Measurements from ENCODE around the gene FAM124A.

DNA sequence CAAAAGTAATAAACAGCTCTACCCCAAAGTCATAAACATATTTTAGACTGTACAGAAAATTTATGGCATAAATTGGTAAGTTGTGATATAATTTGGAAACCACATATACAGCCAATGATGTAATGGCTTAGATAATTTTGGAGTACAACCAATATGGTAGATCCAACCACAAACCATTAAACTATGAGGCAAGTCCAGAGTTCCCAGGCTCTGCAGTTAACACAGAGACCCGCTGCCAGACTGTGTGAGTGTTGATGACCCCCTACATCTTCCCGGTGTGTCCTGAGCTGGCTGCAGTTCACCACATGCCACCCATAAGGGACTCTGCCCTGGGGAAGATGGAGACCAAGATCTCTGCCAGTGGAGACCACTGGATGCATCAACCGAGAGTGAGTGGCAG lies 107.4 kb downstream of the FAM124A start:
- no peak for TF ChIP-seq EZH2 (IDR thresholded peaks at IDR 0.05; ENCODE audit: insufficient read depth, poor library complexity, severe bottlenecking)
- no peak for TF ChIP-seq EZH2phosphoT487 (IDR thresholded peaks at IDR 0.05; ENCODE audit: insufficient read depth, low read depth)
